WTC11 (cell line): Measurements from ENCODE around the gene BBOF1. TPM values are rescaled to one million over a fixed set of nuclear protein-coding genes. Genes with fewer than 3 reads are reported as not detected.
A peak's percentile ranks its signal among the peaks of the same experiment; 100 is the strongest.
"Not testable (repeated sequence)": the region's sequence is repeated elsewhere in the genome, so short reads cannot be mapped to it uniquely, and the experiment has no call there.

Experiments
- ATAC-seq: fragments of 200-7000 bp; cut with Tn5 transposase; 2 replicates; pipeline ENCODE4 v1.10.0; 2021; ENCODE audit warnings: mild to moderate bottlenecking, moderate library complexity
- CTCF ChIA-PET: fragments of 300-600 bp; sonication (Branson Sonifier 250); formaldehyde crosslinking; loops from one replicate; lab custom pipeline; 2021; ENCODE audit warnings: antibody characterized with exemption; lab: Charles Lee
- POLR2A ChIA-PET: fragments of 350-600 bp; sonication (Branson Sonifier 250); formaldehyde crosslinking; loops from one replicate; lab custom pipeline; 2021; ENCODE audit warnings: antibody characterized with exemption; lab: Charles Lee
- DNase-seq: peaks from one replicate; pipeline ENCODE4 v3.0.0; 2021; ENCODE audit warnings: low spot score
- H3K27ac Mint-ChIP-seq: 2 replicates; pipeline ENCODE4 v1.8.0; 2021; ENCODE audit warnings: mixed read lengths
- H3K27me3 Mint-ChIP-seq: 2 replicates; pipeline ENCODE4 v1.8.0; 2021; ENCODE audit warnings: low read depth, mild to moderate bottlenecking, moderate library complexity, mixed read lengths
- H3K36me3 Mint-ChIP-seq: 2 replicates; pipeline ENCODE4 v1.8.0; 2021; ENCODE audit warnings: mixed read lengths
- H3K4me1 Mint-ChIP-seq: 2 replicates; pipeline ENCODE4 v1.8.0; 2022; ENCODE audit warnings: mixed read lengths
- H3K4me3 Mint-ChIP-seq: 2 replicates; pipeline ENCODE4 v1.8.0; 2021; ENCODE audit warnings: mild to moderate bottlenecking, moderate library complexity, mixed read lengths
- H3K9me3 Mint-ChIP-seq: 2 replicates; pipeline ENCODE4 v1.8.0; 2021; ENCODE audit warnings: mixed read lengths
- ARID4B ChIP-seq: sonication (generic); formaldehyde crosslinking; IDR thresholded peaks from 2 replicates; pipeline ENCODE4 v1.8.0; 2023; ENCODE audit warnings: missing genetic modification reagents, mild to moderate bottlenecking, borderline replicate concordance
- FOXP1 ChIP-seq: sonication (generic); formaldehyde crosslinking; IDR thresholded peaks from 2 replicates; pipeline ENCODE4 v1.8.0; 2022; ENCODE audit warnings: missing genetic modification reagents, mild to moderate bottlenecking, moderate library complexity, borderline replicate concordance
- GTF2I ChIP-seq: fragments of 250-450 bp; sonication (Bioruptor Pico); conservative IDR thresholded peaks from 2 replicates; pipeline ENCODE4 v1.4.0; 2021; ENCODE audit warnings: mild to moderate bottlenecking
- NFATC4 ChIP-seq: fragments of 250-450 bp; sonication (Bioruptor Pico); IDR thresholded peaks from 2 replicates; pipeline ENCODE4 v1.9.0; 2021; ENCODE audit warnings: mild to moderate bottlenecking
- NFYB ChIP-seq: sonication (generic); formaldehyde crosslinking; conservative IDR thresholded peaks from 2 replicates; pipeline ENCODE4 v1.8.0; 2022; ENCODE audit warnings: low read depth, missing genetic modification reagents
- RORB ChIP-seq: fragments of 250-450 bp; sonication (Bioruptor Pico); IDR thresholded peaks from 2 replicates; pipeline ENCODE4 v1.9.0; 2021; ENCODE audit warnings: mild to moderate bottlenecking
- TEAD1 ChIP-seq: sonication (generic); formaldehyde crosslinking; IDR thresholded peaks from 2 replicates; pipeline ENCODE4 v1.8.0; 2022; ENCODE audit warnings: mild to moderate bottlenecking, missing genetic modification reagents
- TEAD4 ChIP-seq: sonication (generic); formaldehyde crosslinking; IDR thresholded peaks from 2 replicates; pipeline ENCODE4 v1.8.0; 2022; ENCODE audit warnings: mild to moderate bottlenecking, missing genetic modification reagents
- total RNA-seq: library from RNA; stranded (reverse); gene quantifications from 3 replicates; pipeline ENCODE4 v1.2.3, GENCODE V29; 2021
- TF ChIP-seq, protein P1 (sequence below): fragments of 250-450 bp; sonication (Bioruptor Pico); IDR thresholded peaks from 2 replicates; pipeline ENCODE4 v1.9.0; 2021; ENCODE audit warnings: moderate library complexity, mild to moderate bottlenecking, inconsistent platforms, borderline replicate concordance
- TF ChIP-seq, protein P2 (sequence below): sonication (generic); formaldehyde crosslinking; conservative IDR thresholded peaks from 2 replicates; pipeline ENCODE4 v1.8.1; 2023; ENCODE audit warnings: mild to moderate bottlenecking, low read depth, missing genetic modification reagents, moderate library complexity
- TF ChIP-seq, protein P3 (sequence below): fragments of 250-450 bp; sonication (Bioruptor Pico); conservative IDR thresholded peaks from 2 replicates; pipeline ENCODE4 v1.9.0; 2021; ENCODE audit warnings: mild to moderate bottlenecking
- TF ChIP-seq, protein P4 (sequence below): sonication (generic); formaldehyde crosslinking; IDR thresholded peaks from 2 replicates; pipeline ENCODE4 v1.8.1; 2022; ENCODE audit warnings: mild to moderate bottlenecking, moderate library complexity, missing genetic modification reagents

BBOF1 gene
- total RNA-seq, 1 experiment from 2014 or later, result 0.98 TPM

GRCh38 chr14:73991092-73991491, 28.1 kb upstream of the BBOF1 start:
- Mint-ChIP-seq H3K9me3 (no peaks in the 10 kb centered on the region), H3K27ac (peak overlapping the region; percentile 9; the same call in 1 of the 2 replicates), H3K36me3 (peaks cover 5% of the 10 kb centered on the region), H3K4me1 (peaks cover 3% of the 10 kb centered on the region), H3K27me3 (no peaks in the 10 kb centered on the region), H3K4me3 (no peak overlapping the region)
- ChIA-PET POLR2A (no interaction called here), CTCF (no interaction called here)
- TF ChIP-seq FOXP1 (CRISPR knock-in tag), result no peak
- TF ChIP-seq TEAD1 (CRISPR knock-in tag), result no peak
- TF ChIP-seq TEAD4 (CRISPR knock-in tag), result no peak
- TF ChIP-seq GTF2I (CRISPR knock-in tag), result no peak
- TF ChIP-seq, protein P1, sequence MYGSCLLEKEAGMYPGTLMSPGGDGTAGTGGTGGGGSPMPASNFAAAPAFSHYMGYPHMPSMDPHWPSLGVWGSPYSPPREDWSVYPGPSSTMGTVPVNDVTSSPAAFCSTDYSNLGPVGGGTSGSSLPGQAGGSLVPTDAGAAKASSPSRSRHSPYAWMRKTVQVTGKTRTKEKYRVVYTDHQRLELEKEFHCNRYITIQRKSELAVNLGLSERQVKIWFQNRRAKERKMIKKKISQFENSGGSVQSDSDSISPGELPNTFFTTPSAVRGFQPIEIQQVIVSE, result no peak
- no peak for TF ChIP-seq ARID4B (CRISPR knock-in tag)
- TF ChIP-seq, protein P2, sequence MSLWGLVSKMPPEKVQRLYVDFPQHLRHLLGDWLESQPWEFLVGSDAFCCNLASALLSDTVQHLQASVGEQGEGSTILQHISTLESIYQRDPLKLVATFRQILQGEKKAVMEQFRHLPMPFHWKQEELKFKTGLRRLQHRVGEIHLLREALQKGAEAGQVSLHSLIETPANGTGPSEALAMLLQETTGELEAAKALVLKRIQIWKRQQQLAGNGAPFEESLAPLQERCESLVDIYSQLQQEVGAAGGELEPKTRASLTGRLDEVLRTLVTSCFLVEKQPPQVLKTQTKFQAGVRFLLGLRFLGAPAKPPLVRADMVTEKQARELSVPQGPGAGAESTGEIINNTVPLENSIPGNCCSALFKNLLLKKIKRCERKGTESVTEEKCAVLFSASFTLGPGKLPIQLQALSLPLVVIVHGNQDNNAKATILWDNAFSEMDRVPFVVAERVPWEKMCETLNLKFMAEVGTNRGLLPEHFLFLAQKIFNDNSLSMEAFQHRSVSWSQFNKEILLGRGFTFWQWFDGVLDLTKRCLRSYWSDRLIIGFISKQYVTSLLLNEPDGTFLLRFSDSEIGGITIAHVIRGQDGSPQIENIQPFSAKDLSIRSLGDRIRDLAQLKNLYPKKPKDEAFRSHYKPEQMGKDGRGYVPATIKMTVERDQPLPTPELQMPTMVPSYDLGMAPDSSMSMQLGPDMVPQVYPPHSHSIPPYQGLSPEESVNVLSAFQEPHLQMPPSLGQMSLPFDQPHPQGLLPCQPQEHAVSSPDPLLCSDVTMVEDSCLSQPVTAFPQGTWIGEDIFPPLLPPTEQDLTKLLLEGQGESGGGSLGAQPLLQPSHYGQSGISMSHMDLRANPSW (CRISPR knock-in tag), result no peak
- no peak for ATAC-seq
- DNase-seq, result no peak

DNA sequence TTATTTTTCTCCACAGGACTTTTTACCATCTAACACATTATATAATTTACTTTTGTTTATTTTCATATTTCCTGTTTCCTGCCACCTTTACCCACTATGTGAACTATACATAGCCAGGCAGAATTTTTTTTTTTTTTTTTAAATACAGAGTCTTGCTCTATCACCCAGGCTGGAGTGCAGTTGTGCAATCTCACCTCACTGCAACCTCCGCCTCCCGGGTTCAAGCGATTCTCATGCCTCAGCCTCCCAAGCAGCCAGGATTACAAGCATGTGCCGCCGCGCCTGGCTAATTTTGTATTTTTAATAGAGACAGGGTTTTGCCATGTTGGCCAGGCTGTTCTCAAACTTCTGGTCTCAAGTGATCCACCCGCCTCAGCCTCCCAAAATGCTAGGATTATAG, 24.2 kb upstream of the BBOF1 start:
- POLR2A ChIA-PET, CTCF ChIA-PET, H3K27ac Mint-ChIP-seq, H3K4me3 Mint-ChIP-seq, H3K36me3 Mint-ChIP-seq, H3K9me3 Mint-ChIP-seq, DNase-seq, H3K27me3 Mint-ChIP-seq, ATAC-seq, H3K4me1 Mint-ChIP-seq: not testable (repeated sequence)

DNA sequence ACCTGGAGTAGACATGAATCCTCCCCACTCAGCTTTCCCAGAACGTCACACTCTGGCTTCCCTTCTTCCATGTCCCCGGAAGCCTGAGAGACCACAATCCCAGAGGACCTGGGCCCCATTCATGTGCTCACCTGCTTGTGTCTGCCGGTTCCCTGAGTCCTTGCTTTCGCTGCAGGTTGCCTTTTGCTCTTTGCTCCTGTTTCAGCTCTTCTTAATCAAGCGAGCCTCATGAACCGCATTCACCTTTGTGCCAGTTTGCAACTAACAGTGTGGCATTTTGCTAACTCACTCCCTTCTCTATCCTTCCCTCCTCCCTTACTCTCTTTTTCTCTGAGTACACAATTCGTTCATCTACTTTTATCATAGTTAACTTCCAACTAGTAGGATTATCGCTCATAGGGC, 23.2 kb upstream of the BBOF1 start:
- TF ChIP-seq, protein P3, sequence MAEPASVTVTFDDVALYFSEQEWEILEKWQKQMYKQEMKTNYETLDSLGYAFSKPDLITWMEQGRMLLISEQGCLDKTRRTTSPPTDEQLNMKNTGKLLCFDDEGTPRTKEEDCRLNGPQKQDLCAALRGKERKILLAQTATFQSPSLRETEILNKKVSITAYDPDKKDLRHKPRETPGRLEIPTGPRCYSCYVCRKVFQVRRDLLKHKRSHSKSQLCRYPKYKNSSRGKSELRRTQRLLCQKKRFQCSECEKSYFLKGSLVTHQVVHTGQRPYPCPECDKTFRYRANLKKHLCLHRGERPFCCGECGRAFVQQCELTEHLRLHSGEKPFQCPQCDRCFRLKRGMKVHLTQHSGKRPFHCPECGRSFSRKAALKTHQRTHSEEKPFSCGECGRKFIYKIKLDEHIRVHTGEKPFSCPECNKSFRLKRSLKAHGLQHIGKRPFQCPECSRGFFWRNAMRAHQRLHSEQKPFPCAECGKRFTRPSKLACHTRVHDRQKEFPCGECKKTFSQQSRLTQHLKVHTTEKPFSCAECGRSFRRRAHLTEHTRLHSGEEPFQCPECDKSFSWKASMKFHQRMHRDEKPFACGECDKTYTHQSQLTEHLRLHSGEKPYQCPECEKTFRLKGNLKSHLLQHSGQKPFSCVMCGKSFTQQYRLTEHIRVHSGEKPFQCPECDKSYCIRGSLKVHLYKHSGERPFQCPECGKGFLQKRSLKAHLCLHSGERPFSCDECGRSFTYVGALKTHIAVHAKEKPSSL, result no peak
- no peak for TF ChIP-seq NFYB (CRISPR knock-in tag)
- TF ChIP-seq NFATC4 (CRISPR knock-in tag), result no peak
- no peak for TF ChIP-seq RORB
- TF ChIP-seq, protein P4, sequence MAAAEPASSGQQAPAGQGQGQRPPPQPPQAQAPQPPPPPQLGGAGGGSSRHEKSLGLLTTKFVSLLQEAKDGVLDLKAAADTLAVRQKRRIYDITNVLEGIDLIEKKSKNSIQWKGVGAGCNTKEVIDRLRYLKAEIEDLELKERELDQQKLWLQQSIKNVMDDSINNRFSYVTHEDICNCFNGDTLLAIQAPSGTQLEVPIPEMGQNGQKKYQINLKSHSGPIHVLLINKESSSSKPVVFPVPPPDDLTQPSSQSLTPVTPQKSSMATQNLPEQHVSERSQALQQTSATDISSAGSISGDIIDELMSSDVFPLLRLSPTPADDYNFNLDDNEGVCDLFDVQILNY, result no peak
- TF ChIP-seq TEAD1 (CRISPR knock-in tag), result no peak
- ATAC-seq, result no peak
- POLR2A ChIA-PET, result no interaction called here
- Mint-ChIP-seq H3K27ac (no peak overlapping the region), H3K9me3 (no peaks in the 10 kb centered on the region), H3K4me3 (no peak overlapping the region), H3K27me3 (no peaks in the 10 kb centered on the region), H3K4me1 (peaks cover 3% of the 10 kb centered on the region), H3K36me3 (no peaks in the 10 kb centered on the region)
- no peak for DNase-seq
- CTCF ChIA-PET, result no interaction called here
